Measurements from ENCODE around the gene TMA7. TPM values are rescaled to one million over a fixed set of nuclear protein-coding genes. Genes with fewer than 3 reads are reported as not detected.
"Not testable (repeated sequence)": the region's sequence is repeated elsewhere in the genome, so short reads cannot be mapped to it uniquely, and the experiment has no call there.

The TMA7 gene
- total RNA-seq, 1 donor from 2014 or later = 510 TPM

GRCh38 chr3:48476426-48477053 lies 36.5 kb downstream of the TMA7 start:
- Histone ChIP-seq H3K27ac (no peak overlapping the region), H4K20me1 (ENCODE audit: low read depth) (no peaks in the 10 kb centered on the region), H3K4me1 (peaks cover 29% of the 10 kb centered on the region), H3K79me2 (ENCODE audit: low read depth) (peaks cover 14% of the 10 kb centered on the region), H3K9ac (no peak overlapping the region), H3K9me3 (ENCODE audit: low read depth) (no peaks in the 10 kb centered on the region), H2AFZ (replicated peaks) (no peak overlapping the region), H3F3A (ENCODE audit: low read depth) (peaks cover 29% of the 10 kb centered on the region), H3K4me2 (no peak overlapping the region), H3K36me3 (no peaks in the 10 kb centered on the region), H3K27me3 (no peaks in the 10 kb centered on the region), H3K4me3 (no peak overlapping the region)
- peaks cover 3% of the 10 kb centered on the region for H3K36me3 Mint-ChIP-seq
- H3K4me3 Mint-ChIP-seq = no peak overlapping the region
- TF ChIP-seq EZH2 (IDR thresholded peaks at IDR 0.05) (no peak), EZH2phosphoT487 (IDR thresholded peaks at IDR 0.05) (no peak)
- TF ChIP-seq, protein P1, sequence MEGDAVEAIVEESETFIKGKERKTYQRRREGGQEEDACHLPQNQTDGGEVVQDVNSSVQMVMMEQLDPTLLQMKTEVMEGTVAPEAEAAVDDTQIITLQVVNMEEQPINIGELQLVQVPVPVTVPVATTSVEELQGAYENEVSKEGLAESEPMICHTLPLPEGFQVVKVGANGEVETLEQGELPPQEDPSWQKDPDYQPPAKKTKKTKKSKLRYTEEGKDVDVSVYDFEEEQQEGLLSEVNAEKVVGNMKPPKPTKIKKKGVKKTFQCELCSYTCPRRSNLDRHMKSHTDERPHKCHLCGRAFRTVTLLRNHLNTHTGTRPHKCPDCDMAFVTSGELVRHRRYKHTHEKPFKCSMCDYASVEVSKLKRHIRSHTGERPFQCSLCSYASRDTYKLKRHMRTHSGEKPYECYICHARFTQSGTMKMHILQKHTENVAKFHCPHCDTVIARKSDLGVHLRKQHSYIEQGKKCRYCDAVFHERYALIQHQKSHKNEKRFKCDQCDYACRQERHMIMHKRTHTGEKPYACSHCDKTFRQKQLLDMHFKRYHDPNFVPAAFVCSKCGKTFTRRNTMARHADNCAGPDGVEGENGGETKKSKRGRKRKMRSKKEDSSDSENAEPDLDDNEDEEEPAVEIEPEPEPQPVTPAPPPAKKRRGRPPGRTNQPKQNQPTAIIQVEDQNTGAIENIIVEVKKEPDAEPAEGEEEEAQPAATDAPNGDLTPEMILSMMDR (IDR thresholded peaks at IDR 0.05) = no peak
- no peak overlapping the region for H3K27ac Mint-ChIP-seq
- DNase-seq (ENCODE audit: low spot score) = no peak
- H3K27me3 Mint-ChIP-seq (ENCODE audit: insufficient read depth, low read depth) = no peaks in the 10 kb centered on the region
- H3K9me3 Mint-ChIP-seq = no peaks in the 10 kb centered on the region
- peaks cover 26% of the 10 kb centered on the region for H3K4me1 Mint-ChIP-seq

DNA sequence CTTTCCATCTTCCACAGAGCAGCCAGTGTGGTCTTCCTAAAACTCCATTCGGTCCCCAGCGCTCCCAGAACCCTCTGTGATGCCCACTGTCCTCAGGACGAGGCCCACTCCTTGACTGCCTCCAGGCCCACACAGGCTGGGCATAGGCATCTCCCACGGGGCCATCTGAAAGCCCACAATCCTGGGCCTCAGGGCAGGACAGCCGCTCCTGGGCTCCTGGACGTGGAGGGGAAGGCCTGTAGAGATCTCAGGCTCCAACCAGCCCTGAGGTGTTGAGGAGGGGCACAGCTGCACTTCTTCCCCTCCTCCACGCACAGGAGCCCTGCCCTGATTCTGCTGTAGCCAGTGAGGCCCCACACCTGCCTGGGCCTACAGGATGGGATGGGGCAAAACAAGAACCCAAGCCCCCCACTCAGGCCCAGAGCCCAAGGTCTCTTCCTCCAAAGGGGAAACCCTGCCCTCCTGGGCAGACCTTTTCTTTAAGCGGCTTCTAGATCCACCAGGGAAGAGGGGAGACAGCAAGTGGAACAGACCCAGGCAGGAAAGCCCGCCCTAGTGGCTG lies 38.0 kb downstream of the TMA7 start:
- H3K36me3 Mint-ChIP-seq = peaks cover 3% of the 10 kb centered on the region

GRCh38 chr3:48478626-48479555 lies 38.8 kb downstream of the TMA7 start:
- H3K4me1 ChIP-seq = peaks cover 15% of the 10 kb centered on the region
- Mint-ChIP-seq H3K27me3 (ENCODE audit: insufficient read depth, low read depth) (peaks cover 1% of the 10 kb centered on the region), H3K9me3 (no peaks in the 10 kb centered on the region), H3K4me3 (no peak overlapping the region), H3K4me1 (peaks cover 15% of the 10 kb centered on the region), H3K36me3 (peaks cover 3% of the 10 kb centered on the region), H3K27ac (peak overlapping the region; percentile 29)
- H3K27me3 ChIP-seq = no peaks in the 10 kb centered on the region
- H3K79me2 ChIP-seq (ENCODE audit: low read depth) = no peaks in the 10 kb centered on the region
- H3K27ac ChIP-seq = no peak overlapping the region
- TF ChIP-seq, protein P1 (IDR thresholded peaks at IDR 0.05) = no peak
- TF ChIP-seq EZH2 (IDR thresholded peaks at IDR 0.05) = no peak
- no peak for TF ChIP-seq EZH2phosphoT487 (IDR thresholded peaks at IDR 0.05)
- no peak for DNase-seq (ENCODE audit: low spot score)
- H3K36me3 ChIP-seq = no peaks in the 10 kb centered on the region
- H3K9ac ChIP-seq = no peak overlapping the region
- peaks cover 16% of the 10 kb centered on the region for H3F3A ChIP-seq (ENCODE audit: low read depth)
- no peak overlapping the region for H2AFZ ChIP-seq (replicated peaks)
- H3K4me3 ChIP-seq = no peak overlapping the region
- no peaks in the 10 kb centered on the region for H4K20me1 ChIP-seq (ENCODE audit: low read depth)
- H3K9me3 ChIP-seq (ENCODE audit: low read depth) = no peaks in the 10 kb centered on the region
- H3K4me2 ChIP-seq = no peak overlapping the region

More for the DNA sequence above, 38.0 kb downstream of the TMA7 start:
- H3K27me3 Mint-ChIP-seq (ENCODE audit: insufficient read depth, low read depth) = no peaks in the 10 kb centered on the region
- Histone ChIP-seq H3K9me3 (ENCODE audit: low read depth) (no peaks in the 10 kb centered on the region), H3F3A (ENCODE audit: low read depth) (peaks cover 25% of the 10 kb centered on the region), H3K4me3 (no peak overlapping the region), H3K27me3 (no peaks in the 10 kb centered on the region), H3K27ac (no peak overlapping the region), H3K9ac (no peak overlapping the region), H3K4me2 (no peak overlapping the region), H3K79me2 (ENCODE audit: low read depth) (no peaks in the 10 kb centered on the region), H2AFZ (replicated peaks) (no peak overlapping the region), H3K4me1 (peaks cover 20% of the 10 kb centered on the region), H4K20me1 (ENCODE audit: low read depth) (no peaks in the 10 kb centered on the region), H3K36me3 (no peaks in the 10 kb centered on the region)
- H3K4me3 Mint-ChIP-seq = no peak overlapping the region
- H3K4me1 Mint-ChIP-seq = peaks cover 21% of the 10 kb centered on the region
- peak overlapping the region; percentile 78 for H3K27ac Mint-ChIP-seq
- no peak for DNase-seq (ENCODE audit: low spot score)
- TF ChIP-seq EZH2phosphoT487 (IDR thresholded peaks at IDR 0.05) (no peak), EZH2 (IDR thresholded peaks at IDR 0.05) (no peak)
- TF ChIP-seq, protein P1 (IDR thresholded peaks at IDR 0.05) = no peak
- H3K9me3 Mint-ChIP-seq = no peaks in the 10 kb centered on the region

GRCh38 chr3:48480891-48481290 lies 40.8 kb downstream of the TMA7 start:
- H3K36me3 Mint-ChIP-seq = not testable (repeated sequence)

GRCh38 chr3:48482822-48483221 lies 42.8 kb downstream of the TMA7 start:
- H3K27me3 ChIP-seq; H3K36me3 Mint-ChIP-seq; H2AFZ ChIP-seq (replicated peaks); H3K36me3 ChIP-seq; H4K20me1 ChIP-seq (ENCODE audit: low read depth); H3K27ac Mint-ChIP-seq; H3K4me3 Mint-ChIP-seq; DNase-seq (ENCODE audit: low spot score); H3K4me3 ChIP-seq; H3K27me3 Mint-ChIP-seq (ENCODE audit: insufficient read depth, low read depth); H3K9me3 ChIP-seq (ENCODE audit: low read depth); H3K4me1 ChIP-seq; H3K9me3 Mint-ChIP-seq; H3K9ac ChIP-seq; H3K4me2 ChIP-seq; H3K79me2 ChIP-seq (ENCODE audit: low read depth); H3K4me1 Mint-ChIP-seq; H3K27ac ChIP-seq: not testable (repeated sequence)
- peaks cover 15% of the 10 kb centered on the region for H3F3A ChIP-seq (ENCODE audit: low read depth)

More at GRCh38 chr3:48480891-48481290, 40.8 kb downstream of the TMA7 start:
- DNase-seq (ENCODE audit: low spot score); H3K27ac Mint-ChIP-seq; H3K36me3 ChIP-seq; H3K9me3 ChIP-seq (ENCODE audit: low read depth); H3K79me2 ChIP-seq (ENCODE audit: low read depth); H3K4me1 ChIP-seq; H3K27ac ChIP-seq; H3K27me3 ChIP-seq; H3K4me3 Mint-ChIP-seq; H3K4me2 ChIP-seq; H3K9me3 Mint-ChIP-seq; H3K4me3 ChIP-seq; H4K20me1 ChIP-seq (ENCODE audit: low read depth); H3F3A ChIP-seq (ENCODE audit: low read depth); H3K9ac ChIP-seq; H3K4me1 Mint-ChIP-seq; H2AFZ ChIP-seq (replicated peaks); H3K27me3 Mint-ChIP-seq (ENCODE audit: insufficient read depth, low read depth): not testable (repeated sequence)

All from neural progenitor cell (in vitro differentiated cells).